IPS DF 4.7 (cell line): Measurements from ENCODE around the gene ENTPD2.
"Not testable (repeated sequence)": the region's sequence is repeated elsewhere in the genome, so short reads cannot be mapped to it uniquely, and the experiment has no call there.

Experiments used
- DNase-seq: peaks from one replicate; pipeline ENCODE4 v3.0.0-alpha.2; 2013; ENCODE audit warnings: low spot score; ENCODE audit errors: extremely low read depth

ENTPD2 gene

DNA sequence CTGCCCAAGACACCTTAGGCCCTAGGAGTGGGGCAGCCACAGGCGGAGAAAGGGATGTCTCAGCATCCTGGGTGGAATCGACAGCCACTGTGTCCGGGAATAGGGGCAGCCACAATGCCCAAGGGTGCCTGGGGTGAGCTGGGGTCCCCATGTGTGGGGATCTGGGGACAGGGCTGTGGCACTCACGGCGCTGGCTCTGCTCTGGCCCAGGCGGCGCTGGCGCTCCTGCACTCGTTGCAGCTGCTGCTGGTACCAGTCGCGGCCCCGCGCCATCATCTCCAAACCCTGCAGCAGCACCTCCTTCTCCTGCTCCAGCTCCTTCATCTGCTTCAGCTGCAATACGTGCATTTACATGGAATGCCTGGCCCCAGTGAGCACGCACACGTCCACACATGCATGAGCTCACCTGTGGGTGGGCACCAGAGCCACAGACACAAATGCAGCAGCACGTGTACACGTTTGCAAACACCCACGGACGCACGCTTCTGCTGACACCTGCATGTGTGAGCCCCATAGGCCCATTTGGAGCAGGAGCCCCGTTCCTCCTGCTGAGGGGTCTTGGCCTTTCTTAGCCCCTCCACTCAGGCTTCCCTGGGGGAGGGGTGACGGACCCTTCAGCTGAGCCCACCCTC lies 11.6 kb upstream of the ENTPD2 start:
- no peak for DNase-seq

DNA sequence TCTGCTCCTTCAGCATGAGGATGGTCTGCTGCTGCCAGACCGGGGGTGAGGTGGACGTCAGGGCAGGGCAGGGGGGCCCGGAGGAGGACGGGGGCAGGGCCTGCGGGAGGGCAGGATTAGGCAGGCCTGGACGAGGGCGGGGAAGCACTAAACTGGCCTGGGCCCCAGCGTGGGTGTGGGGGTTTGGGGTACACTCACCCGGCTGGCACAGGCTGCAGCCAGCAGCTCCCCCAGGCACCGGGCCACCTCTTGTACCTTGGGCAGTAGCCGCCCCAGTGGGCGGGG lies 11.0 kb upstream of the ENTPD2 start:
- no peak for DNase-seq

DNA sequence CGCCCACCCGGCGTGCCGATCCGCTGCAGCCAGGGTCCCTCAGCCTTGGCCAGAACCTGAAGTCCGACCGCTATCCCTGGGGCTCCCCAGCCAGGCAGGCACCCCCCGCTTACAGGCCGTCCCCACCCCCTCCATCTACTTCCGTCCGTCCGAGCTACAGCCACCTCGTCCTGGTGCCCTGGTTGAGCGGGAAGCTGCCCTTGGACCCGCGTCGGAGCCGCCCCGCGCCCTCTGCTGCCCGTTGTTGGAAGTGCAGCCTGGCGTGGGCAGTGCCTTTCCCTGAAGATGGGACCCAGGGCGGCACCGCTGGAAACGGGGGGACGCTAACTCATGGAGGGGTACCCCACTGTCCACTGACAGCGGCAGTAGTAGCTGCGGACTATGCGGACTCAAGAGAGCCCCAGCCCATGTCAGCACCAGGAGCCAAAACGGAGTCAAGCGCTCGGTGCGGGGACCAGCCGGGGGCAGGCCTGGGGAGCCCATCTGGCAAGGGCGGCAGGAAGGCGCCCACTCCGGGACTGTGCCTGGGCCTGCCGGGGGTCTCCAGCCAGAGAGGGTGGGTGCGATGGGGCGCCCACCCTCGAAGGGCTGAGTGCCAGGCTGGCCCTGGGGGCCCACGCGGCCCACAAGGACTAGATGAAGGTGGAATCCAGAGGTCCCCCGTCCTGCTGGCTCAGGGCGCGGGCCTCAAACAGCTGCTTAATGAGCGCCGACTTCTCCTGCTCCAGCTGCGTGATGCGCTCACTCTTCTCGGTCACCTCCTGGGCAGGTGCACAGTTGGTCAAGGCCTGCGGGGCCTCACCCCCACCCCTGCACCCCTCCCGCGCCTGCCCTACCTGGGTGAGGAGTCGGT lies 10.4 kb upstream of the ENTPD2 start:
- DNase-seq, result no peak

DNA sequence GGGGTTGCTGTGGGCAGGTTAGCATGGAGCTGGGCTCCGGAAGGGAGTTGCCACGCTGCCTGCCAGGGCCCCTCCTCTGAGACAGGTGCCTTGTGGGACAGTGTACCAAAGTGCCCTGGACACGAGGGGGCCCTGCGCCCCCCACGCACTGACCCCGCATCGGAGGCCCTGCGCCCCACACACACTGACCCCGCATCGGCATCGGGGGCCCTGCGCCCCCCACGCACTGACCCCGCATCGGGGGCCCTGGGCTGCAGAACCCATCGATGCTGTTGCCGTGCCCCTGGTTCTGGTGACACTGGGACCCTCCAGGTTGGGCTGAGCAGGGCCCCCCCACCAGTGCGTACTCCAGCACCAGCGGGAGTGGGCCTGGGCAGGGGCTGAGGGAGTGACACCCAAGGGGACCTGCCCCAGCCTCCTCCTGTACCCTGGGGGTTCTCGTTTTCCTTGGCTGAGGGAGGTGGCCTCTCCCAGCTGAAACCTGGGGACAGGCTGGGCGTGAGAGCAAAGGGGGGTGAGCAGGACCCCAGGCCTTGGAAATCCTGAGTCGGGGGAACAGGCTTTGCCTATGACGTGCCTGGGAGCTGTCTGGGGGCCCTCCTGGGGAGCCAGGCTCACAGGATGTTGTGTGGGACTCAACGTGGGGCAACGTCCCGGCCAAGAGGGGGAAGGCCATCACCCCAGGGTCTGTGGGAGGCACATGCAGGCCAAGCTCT lies 9.6 kb upstream of the ENTPD2 start:
- DNase-seq, result no peak

DNA sequence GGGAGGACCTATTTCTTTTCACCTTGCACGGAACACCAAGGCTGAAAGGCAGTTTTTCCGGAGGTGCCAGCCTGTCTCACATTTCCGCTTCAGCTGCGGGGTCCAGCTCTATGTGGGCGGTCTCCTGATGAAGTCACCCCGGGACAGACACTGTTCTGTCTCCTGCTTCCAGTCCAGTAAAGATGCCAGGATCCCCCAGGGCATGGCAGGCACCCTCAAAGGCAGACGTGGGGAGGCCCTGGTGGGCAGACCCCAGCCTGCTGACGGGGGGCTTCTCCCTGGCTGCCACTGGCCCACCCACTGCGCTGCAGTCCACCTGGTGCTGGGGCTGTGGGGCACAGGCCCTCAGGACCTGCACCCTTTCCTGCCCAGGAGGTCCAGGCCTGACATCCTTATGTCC lies 8.9 kb upstream of the ENTPD2 start:
- DNase-seq, result not testable (repeated sequence)

DNA sequence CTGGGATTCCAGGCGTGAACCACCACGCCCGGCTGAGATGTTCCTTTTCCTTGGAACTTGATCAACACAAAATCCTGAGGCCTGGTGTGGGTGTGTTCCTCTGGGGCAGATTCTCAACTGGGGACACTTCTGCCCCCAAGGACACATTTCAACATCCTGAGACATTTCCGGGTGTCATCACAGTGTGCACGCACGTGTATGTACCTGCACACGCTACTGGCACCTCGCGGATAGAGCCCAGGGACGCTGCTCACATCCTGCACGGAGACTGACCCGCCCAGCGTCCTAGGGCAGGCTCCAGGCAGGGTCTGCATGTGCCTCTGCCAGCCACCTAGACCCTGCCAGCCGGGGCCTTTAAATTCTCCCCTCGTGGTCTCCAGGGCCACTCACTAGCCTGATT lies 8.5 kb upstream of the ENTPD2 start:
- DNase-seq, result no peak

DNA sequence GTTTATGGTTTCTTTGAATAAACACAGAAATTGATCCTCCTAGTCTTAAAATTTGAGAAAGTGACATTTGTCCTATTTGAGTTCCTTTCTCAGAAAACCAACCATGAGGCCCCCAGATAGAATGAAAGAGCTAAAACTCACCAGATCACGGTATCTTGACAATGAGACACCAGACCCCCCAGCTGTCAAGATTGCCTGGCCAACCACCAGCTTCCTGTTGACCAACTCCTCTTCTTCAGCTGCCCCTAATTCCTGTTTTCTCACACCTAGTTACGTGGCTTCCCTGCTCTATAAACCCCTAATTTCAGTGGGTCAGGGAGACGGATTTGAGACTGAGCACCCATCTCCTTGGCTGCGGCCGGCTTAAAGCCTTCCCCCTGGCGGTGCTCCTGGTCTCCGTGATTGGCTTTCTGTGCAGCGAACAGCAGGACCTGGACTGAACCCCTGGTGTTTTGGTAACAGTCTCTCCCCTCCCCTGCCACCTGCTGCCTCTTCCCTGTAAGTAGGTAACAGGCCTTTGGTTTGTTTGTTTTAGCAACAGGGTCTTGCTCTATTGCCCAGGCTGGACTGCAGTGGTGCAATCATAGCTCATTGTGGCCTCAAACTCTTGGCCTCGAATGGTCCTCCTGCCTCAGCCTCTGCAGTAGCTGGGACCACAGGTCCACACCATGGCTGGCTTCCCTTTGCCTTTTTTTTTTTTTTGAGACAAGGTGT lies 4.8 kb upstream of the ENTPD2 start:
- DNase-seq, result no peak

DNA sequence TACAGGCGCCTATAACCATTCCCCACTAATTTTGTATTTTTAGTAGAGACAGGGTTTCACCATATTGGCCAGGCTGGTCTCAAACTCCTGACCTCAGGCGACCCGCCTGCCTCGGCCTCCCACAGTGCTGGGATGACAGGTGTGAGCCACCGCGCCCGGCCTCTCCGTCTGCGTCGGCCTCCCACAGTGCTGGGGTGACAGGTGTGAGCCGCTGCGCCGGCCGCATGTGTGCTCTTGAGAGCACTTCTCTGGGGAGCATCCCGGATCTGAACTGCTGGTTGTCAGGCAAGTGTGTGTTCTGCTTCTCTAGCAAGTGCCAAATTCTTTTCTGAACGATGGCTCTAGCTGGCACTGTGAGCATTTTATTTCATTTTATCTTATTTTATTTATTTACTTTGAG lies 3.7 kb upstream of the ENTPD2 start:
- no peak for DNase-seq

DNA sequence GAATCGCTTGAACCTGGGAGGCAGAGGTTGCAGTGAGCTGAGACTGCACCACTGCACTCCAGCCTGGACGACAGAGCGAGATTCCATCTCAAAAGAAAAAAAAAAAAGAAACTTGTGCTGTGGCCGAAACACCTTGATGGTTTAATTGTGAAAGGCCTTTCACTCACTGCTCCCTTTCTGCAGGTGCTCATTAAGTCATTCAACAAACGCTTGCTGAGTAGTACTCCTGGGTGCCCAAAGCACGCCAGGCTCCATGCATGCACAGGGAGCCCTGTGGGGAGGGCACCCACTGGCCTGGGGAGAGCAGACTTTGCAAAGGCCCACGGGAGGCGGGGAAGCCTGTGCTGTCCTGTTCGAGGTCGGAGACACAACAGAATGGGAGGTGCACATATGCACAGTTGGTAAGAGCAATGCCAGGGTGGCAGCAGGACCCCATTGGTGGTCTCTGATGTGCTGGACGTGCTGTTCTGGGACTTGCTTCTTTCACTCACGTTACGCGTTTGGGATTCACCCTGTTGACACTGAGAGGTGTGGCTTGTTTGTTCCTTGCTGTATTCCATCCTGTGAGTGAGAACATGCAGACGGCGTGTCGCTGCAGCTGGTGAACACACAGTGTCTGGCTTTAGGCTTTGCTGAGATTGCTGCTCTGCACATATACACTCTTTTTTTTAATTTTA lies 3.0 kb upstream of the ENTPD2 start:
- DNase-seq, result no peak

DNA sequence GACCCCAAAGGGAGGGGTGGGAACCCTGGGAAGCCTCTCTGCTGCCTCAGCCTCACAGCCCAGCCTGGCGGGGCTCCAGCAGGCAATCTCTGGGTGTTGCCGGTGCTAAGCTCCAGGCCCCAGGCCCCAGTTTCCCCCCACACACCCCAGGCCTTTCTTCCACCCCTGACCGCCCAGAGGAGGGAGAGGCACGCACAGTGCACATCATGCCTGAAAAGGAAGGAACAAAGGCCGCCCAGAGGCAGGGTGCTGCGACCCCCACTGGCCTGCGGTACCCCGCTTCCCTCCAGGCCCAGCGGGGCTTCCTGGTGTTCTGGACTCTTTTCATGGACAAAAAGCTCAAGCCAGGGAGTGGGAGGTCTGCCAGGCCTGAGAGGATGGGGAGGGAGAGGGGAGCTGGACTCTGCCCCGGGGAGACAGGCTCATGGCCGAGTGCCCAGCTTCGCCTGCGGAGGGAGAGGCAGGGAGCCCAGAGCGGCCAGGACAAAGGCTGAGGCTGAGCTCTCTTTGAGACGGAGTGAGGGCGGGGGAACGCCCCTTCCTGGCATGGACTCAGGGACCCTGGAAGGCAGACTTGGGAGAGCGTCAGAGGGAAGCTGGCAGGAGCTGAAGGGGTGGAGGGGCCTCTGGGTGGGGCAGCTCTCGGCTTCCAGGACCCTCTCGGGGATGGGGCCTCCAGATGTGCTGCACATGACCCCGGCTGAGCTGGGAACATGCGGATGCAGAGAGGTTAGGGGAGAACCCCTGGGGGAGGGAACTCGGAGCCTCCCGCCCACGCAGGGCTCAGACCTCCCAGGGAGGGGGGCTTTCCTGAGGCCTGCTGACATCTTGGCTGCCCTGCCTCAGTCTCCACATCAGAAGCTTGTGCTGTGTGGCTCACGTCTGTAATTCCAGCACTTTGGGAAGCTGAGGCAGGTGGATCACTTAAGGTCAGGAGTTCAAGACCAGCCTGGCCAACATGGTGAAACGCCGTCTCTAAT lies 1.8 kb upstream of the ENTPD2 start:
- DNase-seq, result no peak

DNA sequence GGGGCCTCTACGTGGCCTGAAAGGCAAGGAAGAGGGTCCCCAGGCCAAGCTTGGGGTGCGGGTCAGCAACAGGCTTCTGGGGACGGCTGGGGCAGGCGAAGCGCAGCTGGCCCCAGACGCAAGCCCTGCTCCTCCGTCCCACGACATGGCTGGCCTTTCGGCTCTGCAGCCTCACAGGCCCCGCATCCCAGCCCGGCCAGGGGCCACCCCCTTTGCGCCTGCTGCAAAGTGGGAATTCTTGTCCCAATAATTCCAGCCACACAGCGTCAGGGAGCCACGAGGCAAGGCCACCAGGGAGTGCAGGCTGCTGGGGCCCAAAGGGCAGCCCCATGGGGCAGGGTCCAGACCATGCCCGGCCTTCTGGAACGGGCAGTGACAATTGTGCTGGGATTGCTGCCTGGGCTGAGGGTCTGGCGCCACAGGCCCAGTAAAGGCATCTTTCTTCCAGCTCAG lies 1.1 kb upstream of the ENTPD2 start:
- no peak for DNase-seq

DNA sequence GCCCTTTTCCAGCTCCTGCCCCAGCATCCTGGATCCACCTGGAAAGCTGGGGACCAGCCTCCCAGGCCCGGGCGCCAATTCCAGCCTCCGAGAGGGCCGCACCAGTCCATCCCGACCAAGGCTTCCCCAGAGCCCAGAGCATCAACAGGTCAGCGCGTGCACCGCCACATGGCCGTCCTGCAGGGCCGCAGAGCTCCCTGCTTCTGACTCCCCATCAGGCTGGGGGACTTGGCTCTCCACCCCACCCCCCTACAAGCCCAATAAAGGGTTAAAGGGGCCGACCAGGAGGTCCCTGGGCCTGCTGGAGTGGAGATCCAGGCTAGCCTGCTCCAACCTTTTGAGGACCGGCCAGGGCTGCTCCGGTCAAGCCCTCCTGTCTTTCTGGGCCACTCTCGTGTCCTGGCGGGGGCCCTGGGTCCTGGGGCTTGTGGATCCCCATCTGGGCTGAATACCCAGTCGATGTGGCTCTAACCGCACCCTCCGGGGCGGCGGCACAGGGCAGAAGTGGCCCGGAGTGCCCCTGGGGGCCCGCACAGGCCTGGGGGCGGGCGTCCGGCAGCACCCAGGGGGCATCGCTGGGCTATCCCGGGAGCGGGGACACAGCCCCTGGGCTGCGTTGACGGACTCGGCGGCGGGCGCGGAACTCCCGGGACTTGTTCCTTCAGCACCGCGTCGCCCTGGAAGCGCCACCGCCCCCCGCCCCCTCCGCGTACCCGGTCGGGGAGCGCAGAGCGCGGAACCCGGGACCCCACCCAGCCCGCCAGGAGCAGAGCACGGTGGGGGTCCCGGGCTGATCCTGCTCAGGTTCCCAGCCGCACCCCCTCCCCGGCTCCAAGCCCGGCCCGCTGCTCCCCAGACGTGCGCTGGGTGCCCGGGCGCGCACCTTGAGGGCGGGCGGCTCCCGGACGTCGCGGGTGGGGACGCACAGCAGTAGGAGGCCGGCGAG lies 590 bp downstream of the ENTPD2 start:
- DNase-seq, result no peak

DNA sequence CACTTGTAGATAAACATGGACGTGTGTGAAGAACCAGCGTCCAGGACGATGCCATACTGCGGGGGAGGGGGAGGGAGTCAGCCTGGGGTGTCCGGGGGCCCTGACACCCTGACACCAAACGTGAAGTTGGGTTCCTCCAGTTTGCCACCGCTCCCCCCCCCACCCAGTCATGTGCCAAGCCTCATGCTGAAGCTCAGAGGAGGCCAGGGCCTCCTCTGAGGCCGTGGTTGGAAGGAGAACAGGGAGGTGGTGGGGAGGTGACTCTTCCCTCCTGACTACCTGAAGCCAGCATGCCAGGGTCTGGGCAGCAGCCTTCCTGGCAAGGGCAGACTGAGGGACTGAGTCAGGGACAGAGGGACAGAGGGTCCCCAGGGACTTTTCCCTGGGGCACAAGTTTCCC lies 1.6 kb downstream of the ENTPD2 start:
- no peak for DNase-seq

DNA sequence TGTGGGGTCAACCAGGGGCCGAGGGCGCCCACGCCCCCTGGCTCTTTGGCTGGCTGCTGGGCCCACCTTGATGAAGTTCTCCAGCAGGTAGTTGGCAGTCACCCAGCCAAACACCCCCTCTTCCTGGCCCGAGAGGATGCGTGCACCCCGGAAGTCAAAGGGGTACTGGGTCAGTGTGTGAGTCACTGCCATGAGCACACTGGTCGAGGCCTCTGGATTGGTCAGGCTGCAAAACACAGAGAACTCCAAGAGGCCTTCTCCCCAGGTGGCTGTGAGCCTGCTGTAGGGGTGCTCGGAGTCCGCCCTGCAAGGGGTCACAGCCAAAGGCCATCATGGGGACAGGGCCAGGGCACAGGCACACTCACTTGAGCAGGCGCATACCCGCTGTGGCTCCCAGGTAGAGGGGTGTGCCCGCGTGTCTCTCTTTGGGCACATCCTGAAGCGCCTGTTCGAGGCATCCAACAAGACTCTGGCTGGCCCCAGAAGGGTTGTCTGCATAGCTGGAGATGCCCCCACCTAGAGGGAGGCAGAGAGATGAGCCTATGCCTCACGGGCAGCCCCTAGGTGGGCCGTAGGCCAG lies 2.6 kb downstream of the ENTPD2 start:
- no peak for DNase-seq

DNA sequence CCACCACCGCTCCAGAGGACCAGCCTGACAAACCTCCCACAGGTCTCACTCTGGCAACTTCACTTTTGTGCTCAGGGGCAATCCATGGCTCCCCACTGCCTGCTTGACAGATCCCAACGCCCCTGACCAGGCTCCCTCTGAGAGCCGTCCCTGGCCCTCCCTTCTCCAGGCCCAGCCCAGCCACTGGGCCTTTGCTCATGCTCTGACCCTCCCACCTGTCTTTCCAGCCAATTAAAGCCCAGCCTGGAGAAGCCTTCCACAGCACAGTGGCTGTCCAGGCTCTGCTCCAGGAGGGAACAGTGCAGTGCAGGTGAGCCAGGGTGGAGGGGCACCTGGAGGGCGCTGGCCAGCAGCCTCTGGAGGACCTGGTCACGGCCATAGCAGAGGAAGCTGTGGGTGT lies 3.3 kb downstream of the ENTPD2 start:
- DNase-seq, result no peak

DNA sequence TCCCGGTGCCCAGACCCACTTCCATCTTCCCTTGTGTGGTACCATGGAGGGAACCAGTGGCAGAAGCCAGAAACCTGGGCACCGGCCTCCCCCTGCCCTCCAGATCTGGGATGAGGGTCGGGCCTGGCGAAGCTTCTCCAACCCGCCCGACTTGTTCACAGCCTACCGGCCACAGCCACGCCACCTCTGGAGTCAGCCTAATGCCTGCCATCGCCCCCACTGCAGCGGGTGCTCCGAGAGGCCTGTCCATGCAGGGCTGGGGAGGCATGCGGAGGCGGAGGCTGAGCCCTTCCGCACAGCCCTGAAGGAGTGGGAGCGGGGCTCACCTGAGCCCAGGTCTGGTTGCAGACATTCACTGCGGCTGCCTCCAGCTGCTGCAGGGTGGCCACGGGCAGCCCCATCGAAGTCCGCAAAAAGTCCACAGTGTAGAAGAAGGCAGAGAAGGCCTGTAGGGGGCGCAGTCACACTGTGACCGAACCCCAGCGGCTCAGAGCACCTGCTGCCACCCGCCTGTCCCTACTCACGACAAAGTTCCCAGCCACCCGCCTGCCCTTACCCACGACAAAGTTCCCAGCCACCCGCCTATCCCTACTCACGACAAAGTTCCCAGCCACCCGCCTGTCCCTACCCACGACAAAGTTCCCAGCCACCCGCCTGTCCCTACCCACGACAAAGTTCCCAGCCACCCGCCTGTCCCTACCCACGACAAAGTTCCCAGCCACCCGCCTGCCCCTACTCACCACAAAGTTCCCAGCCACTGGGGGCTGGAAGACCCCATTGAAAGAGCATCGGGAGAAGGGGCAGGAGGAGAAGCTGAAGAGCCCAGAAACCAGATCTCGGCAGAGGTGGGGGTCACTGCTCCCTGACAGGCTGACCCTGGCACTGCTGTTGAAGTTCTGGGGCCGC lies 4.1 kb downstream of the ENTPD2 start:
- no peak for DNase-seq

DNA sequence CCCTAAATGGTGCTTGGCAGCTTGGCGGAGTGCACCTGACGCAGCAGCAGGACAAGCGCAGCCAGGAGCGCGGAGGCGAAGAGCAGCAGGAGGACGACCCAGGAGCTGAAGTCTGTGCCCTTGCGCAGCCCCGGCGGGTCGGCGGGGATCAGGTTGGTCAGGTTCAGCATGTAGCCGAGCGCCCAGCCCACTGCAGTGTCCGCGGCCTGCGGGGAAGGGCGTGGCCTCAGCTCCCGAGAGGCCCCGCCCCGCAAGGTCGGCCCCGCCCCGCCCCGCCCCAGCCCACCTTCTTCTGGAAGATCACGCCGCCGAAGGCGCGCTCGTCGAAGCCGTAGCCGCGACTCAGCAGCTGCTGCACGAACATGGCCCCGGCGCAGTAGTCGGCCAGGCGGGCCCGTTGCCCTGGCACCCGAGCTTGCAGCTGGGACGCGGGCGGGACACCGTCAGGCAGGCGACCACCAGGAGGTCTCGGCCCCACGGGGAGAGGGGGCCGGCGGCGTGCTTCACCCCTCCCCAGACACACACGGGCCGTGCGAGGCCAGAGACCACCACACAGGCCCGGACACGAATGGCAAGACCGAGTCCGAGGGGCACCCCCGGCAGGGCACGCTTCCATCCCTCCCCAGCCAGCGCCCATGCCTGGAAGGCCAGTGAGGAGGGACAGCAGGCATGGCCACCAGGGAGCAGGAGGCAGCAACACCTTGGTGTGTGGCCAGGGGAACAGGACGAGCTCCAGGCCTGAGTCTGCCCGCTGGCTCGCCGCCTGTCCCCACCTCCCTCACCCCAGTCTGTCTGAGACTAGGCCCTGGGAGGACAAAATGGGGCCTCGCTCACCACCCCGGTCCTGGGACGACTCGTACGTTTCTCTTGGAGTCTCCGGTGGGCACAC lies 5.0 kb downstream of the ENTPD2 start:
- DNase-seq, result no peak
